Gastrocnemius medialis (tissue), 4 donors: ENCODE measurements around the gene SNAP23.

Source experiments
- CTCF ChIP-seq, 5 experiments: fragments of 450-650 bp in 3 of 5; fragments of 200-600 bp in 2 of 5; sonication (generic) in 2 of 5; IDR thresholded peaks in 4 of 5; conservative IDR thresholded peaks in 1 of 5; 1 replicate in 4 of 5; 2 replicates in 1 of 5; pipeline ENCODE4 v1.5.1; 2016 to 2019; ENCODE audit warnings: antibody characterized with exemption in 5 of 5, mild to moderate bottlenecking in 3 of 5, moderate library complexity in 3 of 5
- POLR2A ChIP-seq, 2 donors: fragments of 450-650 bp; IDR thresholded peaks; one replicate each; pipeline ENCODE4 v1.6.1; 2017; ENCODE audit warnings: antibody characterized with exemption in 2 of 2, mild to moderate bottlenecking in 2 of 2, moderate library complexity in 2 of 2

GRCh38 chr15:42502477-42502876 is 7.0 kb downstream of the SNAP23 start:
- TF ChIP-seq CTCF (IDR thresholded peaks at IDR 0.05 in 4 of 5, conservative IDR thresholded peaks at IDR 0.05 in 1 of 5) (no peak), POLR2A (IDR thresholded peaks at IDR 0.05) (no peak)
